GM12878 (cell line): Measurements from ENCODE around the gene DOCK2. TPM values are rescaled to one million over a fixed set of nuclear protein-coding genes. Genes with fewer than 3 reads are reported as not detected.

Experiments
- ATAC-seq: fragments of 200-7000 bp; cut with Tn5 transposase; 3 replicates; pipeline ENCODE4 v1.9.1; 2020; ENCODE audit warnings: mild to moderate bottlenecking, moderate library complexity
- BruUV-seq: library from RNA; stranded (reverse); fragments of 400-500 nt; replicated peaks from 2 replicates; lab custom pipeline; 2021; lab: Mats Ljungman, UMichigan
- CTCF ChIA-PET: fragments of 300-600 bp; sonication (Branson Sonifier 250); formaldehyde crosslinking; extraction: SDS; loops from one replicate; lab custom pipeline; 2021; ENCODE audit warnings: inconsistent platforms; lab: Yijun Ruan, JAX
- POLR2A ChIA-PET: fragments of 350-600 bp; formaldehyde crosslinking; extraction: SDS; loops from one replicate; lab custom pipeline; 2021; ENCODE audit warnings: inconsistent platforms; lab: Charles Lee
- RAD21 ChIA-PET: fragments of 300-600 bp; sonication (Branson Sonifier 250); formaldehyde crosslinking; loops from one replicate; lab custom pipeline; 2023; ENCODE audit warnings: antibody characterized with exemption; ENCODE audit not compliant: unreplicated experiment; lab: Charles Lee
- SMC1A ChIA-PET: fragments of 300-600 bp; sonication (Branson Sonifier 250); formaldehyde crosslinking; loops from one replicate; lab custom pipeline; 2023; ENCODE audit not compliant: unreplicated experiment, uncharacterized antibody; lab: Charles Lee
- DNase-seq: peaks from one replicate; pipeline ENCODE4 v3.0.0-alpha.2; 2011; ENCODE audit warnings: low read depth, low spot score
- FAIRE-seq: peaks from 3 replicates; lab custom pipeline; 2011; peaks lifted over from hg19 to GRCh38; lab: Jason Lieb, UNC
- H2AFZ ChIP-seq: 2 replicates; pipeline ENCODE4 v1.6.0; 2011; ENCODE audit warnings: low read depth, low read length, control low read depth; ENCODE audit not compliant: control insufficient read depth
- H3K27ac ChIP-seq: 2 replicates; pipeline ENCODE4 v1.5.1; 2011; ENCODE audit warnings: control low read depth; ENCODE audit not compliant: control insufficient read depth, insufficient read depth
- H3K27me3 ChIP-seq, 2 experiments: replicated peaks in 1 of 2; 2 replicates each; pipeline versions ENCODE4 v1.6.0 to v1.6.1; 2011; ENCODE audit warnings: low read length in 1 of 2; ENCODE audit not compliant: control insufficient read depth in 2 of 2, insufficient read depth in 2 of 2
- H3K36me3 ChIP-seq, 2 experiments: 2 replicates each; pipeline ENCODE4 v1.5.1; 2011; ENCODE audit warnings: low read length in 1 of 2; ENCODE audit not compliant: control insufficient read depth in 2 of 2, insufficient read depth in 2 of 2
- H3K4me1 ChIP-seq: 2 replicates; pipeline ENCODE4 v1.6.1; 2011; ENCODE audit warnings: mild to moderate bottlenecking, low read length, moderate library complexity, mixed read lengths; ENCODE audit not compliant: control insufficient read depth, insufficient read depth
- H3K4me2 ChIP-seq: 2 replicates; pipeline ENCODE4 v1.6.0; 2011; ENCODE audit warnings: control low read depth; ENCODE audit not compliant: control insufficient read depth, insufficient read depth
- H3K4me3 ChIP-seq: fragments of 200-600 bp; sonication (generic); 2 replicates; pipeline ENCODE4 v1.5.1; 2016
- H3K79me2 ChIP-seq: 2 replicates; pipeline ENCODE4 v1.6.0; 2011; ENCODE audit warnings: low read length; ENCODE audit not compliant: control insufficient read depth, insufficient read depth
- H3K9ac ChIP-seq: 2 replicates; pipeline ENCODE4 v1.8.0; 2011; ENCODE audit warnings: low read length, control low read depth, mixed read lengths; ENCODE audit not compliant: control insufficient read depth, insufficient read depth
- H3K9me3 ChIP-seq: replicated peaks from 3 replicates; pipeline ENCODE4 v1.5.1; 2011; ENCODE audit warnings: mild to moderate bottlenecking, low read length; ENCODE audit not compliant: control insufficient read depth, insufficient read depth
- H4K20me1 ChIP-seq: 2 replicates; pipeline ENCODE4 v1.6.0; 2011; ENCODE audit not compliant: control insufficient read depth, insufficient read depth
- CEBPZ ChIP-seq: fragments of 150-350 bp; IDR thresholded peaks from 2 replicates; pipeline ENCODE4 v1.6.1; 2016; ENCODE audit warnings: low read depth, low read length
- EED ChIP-seq: sonication (generic); IDR thresholded peaks from 2 replicates; pipeline ENCODE4 v1.6.1; 2016; ENCODE audit warnings: antibody characterized with exemption, low read depth
- ELK1 ChIP-seq: IDR thresholded peaks from 2 replicates; pipeline ENCODE4 v1.6.1; 2012; ENCODE audit warnings: low read depth, low read length, improper control_type of control experiment
- IRF4 ChIP-seq: IDR thresholded peaks from 2 replicates; pipeline ENCODE4 v1.6.1; 2011; ENCODE audit warnings: low read depth, low read length
- POLR2A ChIP-seq: IDR thresholded peaks from 2 replicates; pipeline ENCODE4 v1.6.1; 2011; ENCODE audit warnings: low read depth, mild to moderate bottlenecking, low read length
- RELB ChIP-seq: fragments of 450-650 bp; IDR thresholded peaks from 2 replicates; pipeline ENCODE4 v1.6.1; 2017; ENCODE audit warnings: low read depth, mild to moderate bottlenecking, moderate library complexity
- RUNX3 ChIP-seq: IDR thresholded peaks from 2 replicates; pipeline ENCODE4 v1.6.1; 2012; ENCODE audit warnings: low read length, inconsistent platforms
- SMARCA5 ChIP-seq: fragments of 450-650 bp; IDR thresholded peaks from 2 replicates; pipeline ENCODE4 v1.6.1; 2017; ENCODE audit warnings: mild to moderate bottlenecking
- TCF3 ChIP-seq: IDR thresholded peaks from 2 replicates; pipeline ENCODE4 v1.6.1; 2012; ENCODE audit warnings: low read depth, mild to moderate bottlenecking, low read length, borderline replicate concordance; ENCODE audit not compliant: insufficient read depth
- WRNIP1 ChIP-seq: IDR thresholded peaks from 2 replicates; pipeline ENCODE4 v1.6.1; 2011; ENCODE audit warnings: low read depth, low read length, improper control_type of control experiment, borderline replicate concordance
- ZBTB11 ChIP-seq: fragments of 450-650 bp; formaldehyde crosslinking; IDR thresholded peaks from 2 replicates; pipeline ENCODE4 v1.5.0; 2022; ENCODE audit warnings: mild to moderate bottlenecking, missing genetic modification characterization
- ZSCAN29 ChIP-seq: fragments of 450-650 bp; IDR thresholded peaks from 2 replicates; pipeline ENCODE4 v1.6.1; 2017; ENCODE audit warnings: mild to moderate bottlenecking, moderate library complexity
- WGBS: methylation state at CpG from one replicate; pipeline ENCODE4 v1.1.6; 2016; ENCODE audit warnings: low lambda C conversion rate; ENCODE audit not compliant: insufficient replicate concordance, insufficient coverage; ENCODE audit errors: missing lambda C conversion rate; 5-methylcytosine and 5-hydroxymethylcytosine counted together
- in situ Hi-C: fragments of 300-500 bp; cut with MboI; formaldehyde crosslinking; loops from 9 replicates; pipeline ENCODE4 v1.14.3; 2018; ENCODE audit warnings: mixed read lengths
- intact Hi-C: fragments of 100-400 bp; cut with micrococcal nuclease; formaldehyde crosslinking; loops from one replicate; pipeline ENCODE4 v1.14.2; 2022; ENCODE audit not compliant: unreplicated experiment
- polyA plus RNA-seq, 11 experiments: library from polyadenylated mRNA; depleted of rRNA in 4 of 11; unstranded in 6 of 11; stranded (reverse) in 5 of 11; fragments of >200 nt; fragmentation: Nextera tagmentation in 4 of 11; fragmentation: Illumina TruSeq in 1 of 11; extraction: Ambion mirVana in 4 of 11; extraction: Trizol in 1 of 11; gene quantifications; 1 replicate in 1 of 11; 2 replicates in 10 of 11; pipeline versions ENCODE4 v1.2.1 to v1.2.3, GENCODE V29; 2011 to 2016; ENCODE audit warnings: inconsistent platforms in 2 of 11, missing spikeins in 2 of 11, low read depth in 1 of 11
- total RNA-seq, 4 experiments: library from RNA; depleted of rRNA in 3 of 4; stranded (reverse); fragments of >200 nt in 3 of 4; fragmentation: Illumina TruSeq in 1 of 4; extraction: Trizol in 1 of 4; gene quantifications; 2 replicates each; pipeline versions ENCODE4 v1.2.1 to v1.2.3, GENCODE V29; 2013 to 2021

The DOCK2 gene
- total and polyA plus RNA-seq, 10 of the 15 experiments (the other 5 are each of a cell fraction or from before 2014, with no cell fraction given), result 34.2 to 192 (median 118) TPM

GRCh38 chr5:169651526-169651925 is 14.5 kb downstream of the DOCK2 start:
- FAIRE-seq, result no peak
- RAD21 ChIA-PET, result interaction anchor here (1.0 to 6.8 kb wide), 6 partner anchors 13 to 67 kb away, joined by 3 to 47 read pairs (median 4); partner anchors contain the start of gene DOCK2
- SMC1A ChIA-PET, result interaction anchor here (0.6 to 8.0 kb wide), 4 partner anchors 12 to 28 kb away, joined by 4 to 68 read pairs (median 12); partner anchors contain the start of gene DOCK2
- BruUV-seq, result no TSS peak
- Histone ChIP-seq H3K9me3 (no peaks in the 10 kb centered on the region), H3K36me3 (peaks cover 18 to 22% of the 10 kb centered on the region in 2 experiments), H4K20me1 (no peaks in the 10 kb centered on the region), H3K4me2 (peak overlapping the region; percentile 99), H3K4me1 (peaks cover 96% of the 10 kb centered on the region), H3K27me3 (no peaks in the 10 kb centered on the region), H3K79me2 (peaks cover 86% of the 10 kb centered on the region), H3K9ac (peak overlapping the region; percentile 71), H3K4me3 (peak overlapping the region; percentile 50; the same call in 1 of the 2 replicates), H2AFZ (no peak overlapping the region), H3K27ac (peak overlapping the region; percentile 98)
- intact Hi-C loops (no loop called here), in situ Hi-C loops (no loop called here)
- TF ChIP-seq SMARCA5 (peak; percentile 85; the same call in 1 of the 2 replicates), ZSCAN29 (no peak), WRNIP1 (no peak), RELB (no peak), TCF3 (no peak), EED (no peak), RUNX3 (no peak), ZBTB11 (CRISPR knock-in tag) (no peak), IRF4 (no peak), ELK1 (0 out of 2 replicates have a peak, but pooled peaks have one; percentile 27), CEBPZ (no peak), POLR2A (no peak)
- ATAC-seq, result no peak
- CTCF ChIA-PET, result interaction anchor here (1.4 to 3.2 kb wide), 2 partner anchors 12 to 20 kb away, joined by 4 to 14 read pairs; no protein-coding TSS in a partner anchor
- WGBS, result 21% methylated on average over 5 of the region's 5 CpGs
- POLR2A ChIA-PET, result interaction anchor here (0.9 to 2.9 kb wide), 8 partner anchors 11 to 68 kb away, joined by 3 to 16 read pairs (median 7); partner anchors contain the start of genes DOCK2 and SPDL1
- DNase-seq, result no peak
